Sigmoid colon (tissue), 3 donors: ENCODE measurements around the gene PDZRN3.

Experiments
- POLR2A ChIP-seq, 2 donors: fragments of 450-650 bp; IDR thresholded peaks; one replicate each; pipeline ENCODE4 v1.6.1; 2016; ENCODE audit warnings: antibody characterized with exemption in 2 of 2, mild to moderate bottlenecking in 2 of 2, moderate library complexity in 2 of 2
- TF ChIP-seq, protein P1 (sequence below), 4 experiments: fragments of 450-650 bp in 3 of 4; fragments of 200-600 bp in 1 of 4; IDR thresholded peaks; one replicate each; pipeline ENCODE4 v1.5.1; 2016 to 2019; ENCODE audit warnings: antibody characterized with exemption in 4 of 4, mild to moderate bottlenecking in 3 of 4, moderate library complexity in 2 of 4

DNA sequence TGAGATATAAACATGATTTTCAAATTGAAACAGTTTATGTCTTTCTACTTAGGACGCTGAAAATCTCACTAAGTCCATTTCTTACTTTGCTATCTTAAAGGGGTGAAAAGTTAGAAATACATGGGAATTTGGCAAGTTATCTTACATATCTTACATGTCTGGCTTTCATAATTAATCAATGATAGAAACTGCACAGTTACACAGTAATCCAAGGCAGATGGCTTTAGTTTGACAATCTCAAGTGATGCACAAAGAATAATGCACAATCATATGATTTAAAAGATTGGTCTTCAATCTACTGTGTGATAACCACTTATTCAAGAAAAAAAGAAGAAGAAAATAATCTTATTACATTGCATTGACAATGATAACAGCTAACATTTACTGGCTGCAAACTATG, 14.2 kb downstream of the PDZRN3 start:
- TF ChIP-seq, protein P1, sequence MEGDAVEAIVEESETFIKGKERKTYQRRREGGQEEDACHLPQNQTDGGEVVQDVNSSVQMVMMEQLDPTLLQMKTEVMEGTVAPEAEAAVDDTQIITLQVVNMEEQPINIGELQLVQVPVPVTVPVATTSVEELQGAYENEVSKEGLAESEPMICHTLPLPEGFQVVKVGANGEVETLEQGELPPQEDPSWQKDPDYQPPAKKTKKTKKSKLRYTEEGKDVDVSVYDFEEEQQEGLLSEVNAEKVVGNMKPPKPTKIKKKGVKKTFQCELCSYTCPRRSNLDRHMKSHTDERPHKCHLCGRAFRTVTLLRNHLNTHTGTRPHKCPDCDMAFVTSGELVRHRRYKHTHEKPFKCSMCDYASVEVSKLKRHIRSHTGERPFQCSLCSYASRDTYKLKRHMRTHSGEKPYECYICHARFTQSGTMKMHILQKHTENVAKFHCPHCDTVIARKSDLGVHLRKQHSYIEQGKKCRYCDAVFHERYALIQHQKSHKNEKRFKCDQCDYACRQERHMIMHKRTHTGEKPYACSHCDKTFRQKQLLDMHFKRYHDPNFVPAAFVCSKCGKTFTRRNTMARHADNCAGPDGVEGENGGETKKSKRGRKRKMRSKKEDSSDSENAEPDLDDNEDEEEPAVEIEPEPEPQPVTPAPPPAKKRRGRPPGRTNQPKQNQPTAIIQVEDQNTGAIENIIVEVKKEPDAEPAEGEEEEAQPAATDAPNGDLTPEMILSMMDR (IDR thresholded peaks at IDR 0.05), result no peak
- no peak for TF ChIP-seq POLR2A (IDR thresholded peaks at IDR 0.05)
